ENCODE data around the gene CHCT1.
"Not testable (repeated sequence)": the region's sequence is repeated elsewhere in the genome, so short reads cannot be mapped to it uniquely, and the experiment has no call there.

CHCT1 gene

GRCh38 chr17:60398227-60398959 lies 23.9 kb upstream of the CHCT1 start:
- no peak for DNase-seq (ENCODE audit: low read depth in 2 of 2)

GRCh38 chr17:60401819-60402218 lies 20.5 kb upstream of the CHCT1 start:
- no peak for DNase-seq (ENCODE audit: low read depth in 2 of 2)

- no peak for DNase-seq (ENCODE audit: low read depth in 2 of 2)
Measured at GRCh38 chr17:60403523-60403810, 18.8 kb upstream of the CHCT1 start.

- no peak for DNase-seq (ENCODE audit: low read depth in 2 of 2)
Measured at GRCh38 chr17:60403962-60404361, 18.3 kb upstream of the CHCT1 start.

GRCh38 chr17:60406887-60407286 lies 15.4 kb upstream of the CHCT1 start:
- DNase-seq (ENCODE audit: low read depth in 2 of 2): no peak

GRCh38 chr17:60410001-60410400 lies 12.3 kb upstream of the CHCT1 start:
- DNase-seq (ENCODE audit: low read depth in 2 of 2): no peak

- DNase-seq (ENCODE audit: low read depth in 2 of 2): no peak
Measured at GRCh38 chr17:60412701-60413100, 9.6 kb upstream of the CHCT1 start.

- no peak for DNase-seq (ENCODE audit: low read depth in 2 of 2)
Measured at GRCh38 chr17:60415146-60415545, 7.1 kb upstream of the CHCT1 start.

- DNase-seq (ENCODE audit: low read depth in 2 of 2): no peak
Measured at GRCh38 chr17:60416368-60416925, 5.8 kb upstream of the CHCT1 start.

GRCh38 chr17:60419003-60419402 lies 3.3 kb upstream of the CHCT1 start:
- not testable (repeated sequence) for DNase-seq (ENCODE audit: low read depth in 2 of 2)

GRCh38 chr17:60419875-60420274 lies 2.4 kb upstream of the CHCT1 start:
- DNase-seq (ENCODE audit: low read depth in 2 of 2): not testable (repeated sequence)

GRCh38 chr17:60421273-60422161 lies 772 bp upstream of the CHCT1 start:
- peak; percentile 62 for DNase-seq (ENCODE audit: low read depth in 2 of 2)

GRCh38 chr17:60423865-60424264 lies 1.6 kb downstream of the CHCT1 start:
- no peak for DNase-seq (ENCODE audit: low read depth in 2 of 2)

GRCh38 chr17:60425626-60426025 lies 3.3 kb downstream of the CHCT1 start:
- no peak for DNase-seq (ENCODE audit: low read depth in 2 of 2)

- no peak for DNase-seq (ENCODE audit: low read depth in 2 of 2)
Measured at GRCh38 chr17:60426596-60426995, 4.3 kb downstream of the CHCT1 start.

- not testable (repeated sequence) for DNase-seq (ENCODE audit: low read depth in 2 of 2)
Measured at GRCh38 chr17:60428491-60428890, 6.2 kb downstream of the CHCT1 start.

- not testable (repeated sequence) for DNase-seq (ENCODE audit: low read depth in 2 of 2)
Measured at GRCh38 chr17:60430561-60430960, 8.3 kb downstream of the CHCT1 start.

- not testable (repeated sequence) for DNase-seq (ENCODE audit: low read depth in 2 of 2)
Measured at GRCh38 chr17:60433021-60433997, 11.0 kb downstream of the CHCT1 start.

GRCh38 chr17:60435244-60436167 lies 13.2 kb downstream of the CHCT1 start:
- DNase-seq (ENCODE audit: low read depth in 2 of 2): peak; percentile 19 to 35

GRCh38 chr17:60436676-60437075 lies 14.4 kb downstream of the CHCT1 start:
- DNase-seq (ENCODE audit: low read depth in 2 of 2): no peak

- DNase-seq (ENCODE audit: low read depth in 2 of 2): no peak
Measured at GRCh38 chr17:60439501-60439900, 17.2 kb downstream of the CHCT1 start.

Measured in activated CD4-positive, alpha-beta T cell treated with anti-CD3 and anti-CD28 coated beads for 24 hours (primary cell).